Esophagus muscularis mucosa (tissue), 4 donors: ENCODE results near the gene GTF2F2. TPM values are rescaled to one million over a fixed set of nuclear protein-coding genes. Genes with fewer than 3 reads are reported as not detected.

ENCODE experiments used
- DNase-seq: peaks from one replicate; pipeline ENCODE4 v3.0.0-alpha.2; 2017; ENCODE audit errors: extremely low spot score
- H3K27ac ChIP-seq, 4 donors: fragments of 200-600 bp; sonication (generic); replicated peaks in 1 of 4; 1 replicate in 3 of 4; 2 replicates in 1 of 4; pipeline ENCODE4 v1.5.1; 2016 to 2019; ENCODE audit warnings: mild to moderate bottlenecking in 1 of 4
- H3K27me3 ChIP-seq, 4 donors: fragments of 200-600 bp; sonication (generic); one replicate each; pipeline versions ENCODE4 v1.5.1 to v1.6.0; 2016 to 2019
- H3K36me3 ChIP-seq, 4 donors: fragments of 200-600 bp; sonication (generic); one replicate each; pipeline ENCODE4 v1.5.1; 2016 to 2019
- H3K4me1 ChIP-seq, 4 donors: fragments of 200-600 bp; sonication (generic); one replicate each; pipeline ENCODE4 v1.5.1; 2016 to 2019
- H3K4me3 ChIP-seq, 4 donors: fragments of 200-600 bp; sonication (generic); 1 replicate in 2 of 4; 2 replicates in 2 of 4; pipeline ENCODE4 v1.5.1; 2016 to 2019; ENCODE audit warnings: mild to moderate bottlenecking in 4 of 4, moderate library complexity in 1 of 4
- H3K9me3 ChIP-seq, 4 donors: fragments of 200-600 bp; sonication (generic); 1 replicate in 3 of 4; 2 replicates in 1 of 4; pipeline ENCODE4 v1.5.1; 2016 to 2019
- CTCF ChIP-seq, 3 experiments: fragments of 200-600 bp in 2 of 3; fragments of 450-650 bp in 1 of 3; sonication (generic) in 2 of 3; IDR thresholded peaks; one replicate each; pipeline ENCODE4 v1.5.1; 2017 to 2019; ENCODE audit warnings: antibody characterized with exemption in 3 of 3, mild to moderate bottlenecking in 2 of 3, moderate library complexity in 1 of 3
- EP300 ChIP-seq: sonication (generic); formaldehyde crosslinking; IDR thresholded peaks from one replicate; pipeline ENCODE4 v1.6.1; 2017; ENCODE audit warnings: antibody characterized with exemption
- POLR2A ChIP-seq: fragments of 450-650 bp; IDR thresholded peaks from one replicate; pipeline ENCODE4 v1.6.1; 2017; ENCODE audit warnings: antibody characterized with exemption, moderate library complexity, mild to moderate bottlenecking, low read depth
- POLR2AphosphoS5 ChIP-seq, 2 donors: sonication (generic); formaldehyde crosslinking; IDR thresholded peaks; one replicate each; pipeline ENCODE4 v1.6.1; 2017; ENCODE audit warnings: antibody characterized with exemption in 2 of 2
- WGBS: methylation state at CpG from one replicate; pipeline ENCODE4 v1.1.5; 2018; 5-methylcytosine and 5-hydroxymethylcytosine counted together
- intact Hi-C: fragments of 100-400 bp; cut with DNase I; formaldehyde crosslinking; loops from one replicate; pipeline ENCODE4 v1.15.1; 2023
- total RNA-seq, 4 donors: library from RNA; depleted of rRNA; stranded (reverse); fragments of >200 nt; gene quantifications; one replicate each; pipeline versions ENCODE4 v1.1.0 to v1.2.1, GENCODE V29; 2016

The GTF2F2 gene
- total RNA-seq, 4 donors from 2014 or later = 12.9 to 15.1 (median 14.6) TPM

GRCh38 chr13:45249662-45250061 lies 129.4 kb downstream of the GTF2F2 start:
- H3K4me3 ChIP-seq = no peak overlapping the region
- TF ChIP-seq POLR2A = no peak
- TF ChIP-seq EP300 = no peak
- TF ChIP-seq POLR2AphosphoS5 (IDR thresholded peaks at IDR 0.05) = no peak
- TF ChIP-seq CTCF (IDR thresholded peaks at IDR 0.05) = no peak
- H3K9me3 ChIP-seq = no peaks in the 10 kb centered on the region
- H3K27me3 ChIP-seq = no peaks in the 10 kb centered on the region
- H3K4me1 ChIP-seq = peaks cover 0 to 12% (median 9%) of the 10 kb centered on the region in 4 donors
- intact Hi-C loops = no loop called here
- peaks cover 5 to 19% (median 9%) of the 10 kb centered on the region in 4 donors for H3K36me3 ChIP-seq
- H3K27ac ChIP-seq = no peak overlapping the region
- WGBS = 80% methylated on average over 3 of the region's 3 CpGs
- DNase-seq = no peak

GRCh38 chr13:45254396-45254795 lies 134.1 kb downstream of the GTF2F2 start:
- Histone ChIP-seq H3K4me1 (peaks cover 0 to 24% (median 20%) of the 10 kb centered on the region in 4 donors), H3K9me3 (no peaks in the 10 kb centered on the region), H3K27me3 (no peaks in the 10 kb centered on the region), H3K36me3 (peaks cover 5 to 19% (median 9%) of the 10 kb centered on the region in 4 donors), H3K4me3 (no peak overlapping the region), H3K27ac (no peak overlapping the region)
- intact Hi-C loops = no loop called here
- TF ChIP-seq POLR2A = no peak
- no peak for TF ChIP-seq POLR2AphosphoS5 (IDR thresholded peaks at IDR 0.05)
- DNase-seq = no peak
- WGBS = 100% methylated on average over 2 of the region's 2 CpGs

GRCh38 chr13:45255247-45255987 lies 135.1 kb downstream of the GTF2F2 start:
- Histone ChIP-seq H3K27me3 (no peaks in the 10 kb centered on the region), H3K36me3 (peaks cover 5 to 19% (median 9%) of the 10 kb centered on the region in 4 donors), H3K27ac (no peak overlapping the region), H3K9me3 (no peaks in the 10 kb centered on the region), H3K4me1 (peaks cover 0 to 20% (median 17%) of the 10 kb centered on the region in 4 donors), H3K4me3 (no peak overlapping the region)
- intact Hi-C loops = no loop called here
- no peak for TF ChIP-seq EP300
- TF ChIP-seq CTCF (IDR thresholded peaks at IDR 0.05) = no peak
- TF ChIP-seq POLR2AphosphoS5 (IDR thresholded peaks at IDR 0.05) = no peak
- TF ChIP-seq POLR2A = no peak
- no peak for DNase-seq
- WGBS = 94% methylated on average over 1 of the region's 1 CpG

GRCh38 chr13:45256254-45256653 lies 135.9 kb downstream of the GTF2F2 start:
- Histone ChIP-seq H3K36me3 (peaks cover 5 to 19% (median 9%) of the 10 kb centered on the region in 4 donors), H3K4me1 (peaks cover 0 to 13% (median 11%) of the 10 kb centered on the region in 4 donors), H3K9me3 (no peaks in the 10 kb centered on the region), H3K27ac (no peak overlapping the region), H3K27me3 (no peaks in the 10 kb centered on the region), H3K4me3 (no peak overlapping the region)
- no peak for DNase-seq
- 82% methylated on average over 1 of the region's 1 CpG for WGBS
- intact Hi-C loops = no loop called here
- TF ChIP-seq POLR2AphosphoS5 (IDR thresholded peaks at IDR 0.05) = no peak
- TF ChIP-seq EP300 = no peak
- no peak for TF ChIP-seq CTCF (IDR thresholded peaks at IDR 0.05)

- TF ChIP-seq EP300 (no peak), POLR2A (no peak), CTCF (IDR thresholded peaks at IDR 0.05) (no peak), POLR2AphosphoS5 (IDR thresholded peaks at IDR 0.05) (no peak)
- intact Hi-C loops = no loop called here
- WGBS = 85% methylated on average over 4 of the region's 4 CpGs
Observed at GRCh38 chr13:45257638-45258333, 137.5 kb downstream of the GTF2F2 start.

More at GRCh38 chr13:45257638-45258333, 137.5 kb downstream of the GTF2F2 start:
- Histone ChIP-seq H3K9me3 (no peaks in the 10 kb centered on the region), H3K27me3 (no peaks in the 10 kb centered on the region), H3K4me3 (no peak overlapping the region), H3K27ac (no peak overlapping the region), H3K36me3 (peaks cover 3 to 17% (median 8%) of the 10 kb centered on the region in 4 donors), H3K4me1 (peaks cover 0 to 13% (median 11%) of the 10 kb centered on the region in 4 donors)
- no peak for DNase-seq
